Endothelial cell of umbilical vein (primary cell): ENCODE measurements around the gene SYNDIG1. TPM values are rescaled to one million over a fixed set of nuclear protein-coding genes. Genes with fewer than 3 reads are reported as not detected.

Experiments
- BruUV-seq: library from RNA; stranded (reverse); fragments of 400-500 nt; replicated peaks from 2 replicates; lab custom pipeline; 2021; lab: Mats Ljungman, UMichigan
- CTCF ChIA-PET: fragments of 300-600, 350-600 bp; sonication (Branson Sonifier 250); formaldehyde crosslinking; loops from one replicate; lab custom pipeline; 2021; ENCODE audit warnings: antibody characterized with exemption, inconsistent platforms; lab: Charles Lee
- POLR2A ChIA-PET: fragments of 300-600, 350-600 bp; sonication (Branson Sonifier 250); formaldehyde crosslinking; loops from one replicate; lab custom pipeline; 2021; ENCODE audit warnings: antibody characterized with exemption, inconsistent platforms; lab: Charles Lee
- DNase-seq: peaks from one replicate; pipeline ENCODE4 v3.0.0-alpha.2; 2011; ENCODE audit warnings: low read depth, low spot score
- FAIRE-seq: peaks from 2 replicates; lab custom pipeline; 2011; peaks lifted over from hg19 to GRCh38; lab: Jason Lieb, UNC
- H2AFZ ChIP-seq: 2 replicates; pipeline ENCODE4 v1.6.0; 2012; ENCODE audit warnings: low read depth, low read length, control low read depth, inconsistent platforms
- H3K27ac ChIP-seq: 2 replicates; pipeline ENCODE4 v1.5.1; 2011; ENCODE audit warnings: low read depth, mild to moderate bottlenecking, control low read depth, low read length, moderate library complexity; ENCODE audit not compliant: insufficient read depth
- H3K27me3 ChIP-seq, 2 experiments: 2 replicates each; pipeline versions ENCODE4 v1.6.0 to v1.6.1; 2011; ENCODE audit warnings: low read length in 2 of 2, mixed read lengths in 1 of 2; ENCODE audit not compliant: control insufficient read depth in 2 of 2, insufficient read depth in 2 of 2
- H3K36me3 ChIP-seq, 2 experiments: 2 replicates in 1 of 2; 3 replicates in 1 of 2; pipeline ENCODE4 v1.5.1; 2011; ENCODE audit warnings: low read length in 2 of 2, mild to moderate bottlenecking in 1 of 2, moderate library complexity in 1 of 2; ENCODE audit not compliant: control insufficient read depth in 2 of 2, insufficient read depth in 2 of 2; ENCODE audit errors: extremely low read depth in 1 of 2
- H3K4me1 ChIP-seq: 3 replicates; pipeline ENCODE4 v1.5.1; 2011; ENCODE audit warnings: mild to moderate bottlenecking, low read length; ENCODE audit not compliant: control insufficient read depth, insufficient read depth; ENCODE audit errors: extremely low read depth
- H3K4me2 ChIP-seq: 2 replicates; pipeline ENCODE4 v1.6.1; 2011; ENCODE audit warnings: low read length, control low read depth, mixed read lengths; ENCODE audit not compliant: insufficient read depth
- H3K4me3 ChIP-seq, 3 experiments: fragments of 200-600 bp in 1 of 3; sonication (generic), shearing (Covaris generic) in 1 of 3; replicated peaks in 1 of 3; 2 replicates each; pipeline ENCODE4 v1.5.1; 2011 to 2016; ENCODE audit warnings: control low read depth in 3 of 3, low read length in 3 of 3, mild to moderate bottlenecking in 2 of 3, inconsistent platforms in 1 of 3, low read depth in 1 of 3, moderate library complexity in 1 of 3; ENCODE audit not compliant: insufficient read depth in 1 of 3
- H3K79me2 ChIP-seq: 2 replicates; pipeline ENCODE4 v1.6.0; 2012; ENCODE audit warnings: low read length, inconsistent platforms; ENCODE audit not compliant: control insufficient read depth, insufficient read depth
- H3K9ac ChIP-seq: replicated peaks from 2 replicates; pipeline ENCODE3; 2011; ENCODE audit warnings: low read length, control low read depth; ENCODE audit not compliant: insufficient read depth; ENCODE audit errors: extremely low read depth
- H3K9me1 ChIP-seq: replicated peaks from 3 replicates; pipeline ENCODE4 v1.6.0; 2011; ENCODE audit warnings: mild to moderate bottlenecking, low read length; ENCODE audit not compliant: control insufficient read depth, insufficient read depth; ENCODE audit errors: extremely low read depth
- H3K9me3 ChIP-seq: replicated peaks from 2 replicates; pipeline ENCODE4 v1.5.1; 2012; ENCODE audit warnings: low read length, inconsistent platforms; ENCODE audit not compliant: control insufficient read depth, insufficient read depth
- H4K20me1 ChIP-seq: replicated peaks from 2 replicates; pipeline ENCODE3; 2011; ENCODE audit warnings: mild to moderate bottlenecking, low read length; ENCODE audit not compliant: control insufficient read depth, insufficient read depth; ENCODE audit errors: extremely low read depth
- CTCF ChIP-seq, 2 donors: IDR thresholded peaks; 1 replicate in 1 of 2; 2 replicates in 1 of 2; pipeline ENCODE4 v1.5.1; 2011; ENCODE audit warnings: low read length in 2 of 2, mild to moderate bottlenecking in 2 of 2, moderate library complexity in 2 of 2, control low read depth in 1 of 2, inconsistent platforms in 1 of 2, low read depth in 1 of 2; ENCODE audit not compliant: insufficient read depth in 1 of 2; ENCODE audit errors: extremely low read depth in 1 of 2
- FOS ChIP-seq: IDR thresholded peaks from 2 replicates; pipeline ENCODE4 v1.6.1; 2011; ENCODE audit warnings: mild to moderate bottlenecking, low read length, moderate library complexity, borderline replicate concordance; ENCODE audit not compliant: insufficient read depth
- GATA2 ChIP-seq: IDR thresholded peaks from 2 replicates; pipeline ENCODE4 v1.7.0; 2011; ENCODE audit warnings: low read depth, mild to moderate bottlenecking, moderate library complexity, mixed read lengths, low read length; ENCODE audit not compliant: insufficient read length, insufficient read depth
- JUN ChIP-seq: IDR thresholded peaks from 2 replicates; pipeline ENCODE4 v1.6.1; 2011; ENCODE audit warnings: borderline replicate concordance, low read depth; ENCODE audit not compliant: insufficient read length, insufficient read depth
- MAX ChIP-seq: IDR thresholded peaks from 2 replicates; pipeline ENCODE4 v1.6.1; 2011; ENCODE audit not compliant: insufficient read depth, insufficient read length
- MYC ChIP-seq: IDR thresholded peaks from one replicate; pipeline ENCODE4 v1.6.1; 2011; ENCODE audit warnings: mild to moderate bottlenecking, low read depth, low read length
- POLR2A ChIP-seq: IDR thresholded peaks from 2 replicates; pipeline ENCODE4 v1.6.1; 2012; ENCODE audit warnings: low read depth, mild to moderate bottlenecking, control low read depth, low read length
- POLR2AphosphoS5 ChIP-seq: IDR thresholded peaks from 2 replicates; pipeline ENCODE4 v1.6.1; 2012; ENCODE audit warnings: low read depth, mild to moderate bottlenecking, control low read depth, low read length, moderate library complexity; ENCODE audit not compliant: insufficient read depth
- dilution Hi-C: fragments of 300-500 bp; cut with MboI; formaldehyde crosslinking; loops from one replicate; pipeline ENCODE4 v1.15.0; 2019; ENCODE audit warnings: low sequenced_read_pairs; ENCODE audit not compliant: extremely low pct_ligation_motif_present
- intact Hi-C: fragments of 100-400 bp; cut with micrococcal nuclease; formaldehyde crosslinking; loops from one replicate; pipeline ENCODE4 v1.10.0; 2022
- polyA plus RNA-seq, 4 experiments: library from polyadenylated mRNA; depleted of rRNA in 3 of 4; stranded (reverse) in 3 of 4; unstranded in 1 of 4; fragments of >200 nt; gene quantifications; 2 replicates each; pipeline versions ENCODE4 v1.2.1 to v1.2.3, GENCODE V29; 2011 to 2012; ENCODE audit warnings: missing spikeins in 1 of 4
- total RNA-seq: library from RNA; stranded (reverse); gene quantifications from 2 replicates; pipeline ENCODE4 v1.2.3, GENCODE V29; 2021

The SYNDIG1 gene
- total and polyA plus RNA-seq, 2 donors (not counting 3 experiments of a cell fraction or from before 2014, with no cell fraction given): not detected

GRCh38 chr20:24518515-24518914 is 49.1 kb downstream of the SYNDIG1 start:
- DNase-seq (no peak), FAIRE-seq (no peak)
- H3K79me2 ChIP-seq: no peaks in the 10 kb centered on the region
- H3K4me1 ChIP-seq: no peaks in the 10 kb centered on the region
- no TSS peak for BruUV-seq
- CTCF ChIA-PET: no interaction called here
- no peaks in the 10 kb centered on the region for H3K9me1 ChIP-seq
- H3K9me3 ChIP-seq: peaks cover 2% of the 10 kb centered on the region
- no peak overlapping the region for H3K27ac ChIP-seq
- TF ChIP-seq POLR2A: no peak
- TF ChIP-seq GATA2: no peak
- TF ChIP-seq MYC: no peak
- TF ChIP-seq JUN: no peak
- TF ChIP-seq MAX: no peak
- TF ChIP-seq POLR2AphosphoS5: no peak
- TF ChIP-seq FOS: no peak
- TF ChIP-seq CTCF (IDR thresholded peaks at IDR 0.05; ENCODE audit: extremely low read depth in 1 of 2, insufficient read depth in 1 of 2, low read depth in 1 of 2, low read length in 2 of 2): no peak
- dilution Hi-C loops (no loop called here), intact Hi-C loops (no loop called here)
- H2AFZ ChIP-seq: no peak overlapping the region
- no peak overlapping the region for H3K4me2 ChIP-seq
- H3K36me3 ChIP-seq: no peaks in the 10 kb centered on the region
- H3K9ac ChIP-seq: no peak overlapping the region
- no peak overlapping the region for H3K4me3 ChIP-seq
- POLR2A ChIA-PET: no interaction called here
- no peaks in the 10 kb centered on the region for H4K20me1 ChIP-seq
- H3K27me3 ChIP-seq: no peaks in the 10 kb centered on the region
